NOMO-1 (cell line): ENCODE data around the gene NID2.

ENCODE experiments used
- DNase-seq, 2 experiments: peaks; one replicate each; lab custom pipeline; 2025; ENCODE audit not compliant: unreplicated experiment in 2 of 2; lab: John Stamatoyannopoulos, UW

The NID2 gene, protein sequence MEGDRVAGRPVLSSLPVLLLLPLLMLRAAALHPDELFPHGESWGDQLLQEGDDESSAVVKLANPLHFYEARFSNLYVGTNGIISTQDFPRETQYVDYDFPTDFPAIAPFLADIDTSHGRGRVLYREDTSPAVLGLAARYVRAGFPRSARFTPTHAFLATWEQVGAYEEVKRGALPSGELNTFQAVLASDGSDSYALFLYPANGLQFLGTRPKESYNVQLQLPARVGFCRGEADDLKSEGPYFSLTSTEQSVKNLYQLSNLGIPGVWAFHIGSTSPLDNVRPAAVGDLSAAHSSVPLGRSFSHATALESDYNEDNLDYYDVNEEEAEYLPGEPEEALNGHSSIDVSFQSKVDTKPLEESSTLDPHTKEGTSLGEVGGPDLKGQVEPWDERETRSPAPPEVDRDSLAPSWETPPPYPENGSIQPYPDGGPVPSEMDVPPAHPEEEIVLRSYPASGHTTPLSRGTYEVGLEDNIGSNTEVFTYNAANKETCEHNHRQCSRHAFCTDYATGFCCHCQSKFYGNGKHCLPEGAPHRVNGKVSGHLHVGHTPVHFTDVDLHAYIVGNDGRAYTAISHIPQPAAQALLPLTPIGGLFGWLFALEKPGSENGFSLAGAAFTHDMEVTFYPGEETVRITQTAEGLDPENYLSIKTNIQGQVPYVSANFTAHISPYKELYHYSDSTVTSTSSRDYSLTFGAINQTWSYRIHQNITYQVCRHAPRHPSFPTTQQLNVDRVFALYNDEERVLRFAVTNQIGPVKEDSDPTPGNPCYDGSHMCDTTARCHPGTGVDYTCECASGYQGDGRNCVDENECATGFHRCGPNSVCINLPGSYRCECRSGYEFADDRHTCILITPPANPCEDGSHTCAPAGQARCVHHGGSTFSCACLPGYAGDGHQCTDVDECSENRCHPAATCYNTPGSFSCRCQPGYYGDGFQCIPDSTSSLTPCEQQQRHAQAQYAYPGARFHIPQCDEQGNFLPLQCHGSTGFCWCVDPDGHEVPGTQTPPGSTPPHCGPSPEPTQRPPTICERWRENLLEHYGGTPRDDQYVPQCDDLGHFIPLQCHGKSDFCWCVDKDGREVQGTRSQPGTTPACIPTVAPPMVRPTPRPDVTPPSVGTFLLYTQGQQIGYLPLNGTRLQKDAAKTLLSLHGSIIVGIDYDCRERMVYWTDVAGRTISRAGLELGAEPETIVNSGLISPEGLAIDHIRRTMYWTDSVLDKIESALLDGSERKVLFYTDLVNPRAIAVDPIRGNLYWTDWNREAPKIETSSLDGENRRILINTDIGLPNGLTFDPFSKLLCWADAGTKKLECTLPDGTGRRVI (N-terminal part only)

DNA sequence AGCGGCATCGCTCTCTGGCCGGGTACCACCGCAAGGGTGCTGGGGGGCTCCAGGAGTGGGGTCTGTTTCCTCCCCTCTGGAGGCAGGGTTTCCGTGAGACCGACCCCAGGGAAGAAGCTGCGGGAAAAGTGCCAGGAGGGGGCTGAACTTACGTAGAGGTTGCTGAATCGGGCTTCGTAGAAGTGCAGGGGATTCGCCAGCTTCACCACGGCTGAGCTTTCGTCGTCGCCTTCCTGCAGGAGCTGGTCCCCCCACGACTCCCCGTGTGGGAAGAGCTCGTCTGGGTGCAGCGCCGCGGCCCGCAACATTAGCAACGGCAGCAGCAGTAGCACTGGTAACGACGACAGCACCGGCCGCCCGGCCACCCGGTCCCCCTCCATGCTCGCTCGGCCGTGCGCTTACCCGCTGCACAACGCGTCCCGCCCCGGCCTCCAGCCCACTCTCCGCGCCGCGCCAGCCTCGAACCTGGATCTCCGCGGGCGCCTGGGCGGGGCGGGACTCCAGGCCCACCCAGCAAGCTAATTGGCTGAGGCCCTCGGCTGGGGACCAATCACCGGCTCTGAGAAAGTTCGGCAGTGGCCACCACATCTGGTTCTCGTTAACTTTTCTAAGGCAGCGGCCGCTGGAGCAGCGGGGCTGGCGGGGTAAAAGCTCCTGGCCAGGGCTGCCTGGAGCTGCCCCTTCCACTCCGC, at the start of gene NID2:
Gene NID2 (minus strand): TSS at position 445 of the 692 bp plus-strand sequence. CDS start 65 bp downstream, at position 380.
- DNase-seq: no peak

DNA sequence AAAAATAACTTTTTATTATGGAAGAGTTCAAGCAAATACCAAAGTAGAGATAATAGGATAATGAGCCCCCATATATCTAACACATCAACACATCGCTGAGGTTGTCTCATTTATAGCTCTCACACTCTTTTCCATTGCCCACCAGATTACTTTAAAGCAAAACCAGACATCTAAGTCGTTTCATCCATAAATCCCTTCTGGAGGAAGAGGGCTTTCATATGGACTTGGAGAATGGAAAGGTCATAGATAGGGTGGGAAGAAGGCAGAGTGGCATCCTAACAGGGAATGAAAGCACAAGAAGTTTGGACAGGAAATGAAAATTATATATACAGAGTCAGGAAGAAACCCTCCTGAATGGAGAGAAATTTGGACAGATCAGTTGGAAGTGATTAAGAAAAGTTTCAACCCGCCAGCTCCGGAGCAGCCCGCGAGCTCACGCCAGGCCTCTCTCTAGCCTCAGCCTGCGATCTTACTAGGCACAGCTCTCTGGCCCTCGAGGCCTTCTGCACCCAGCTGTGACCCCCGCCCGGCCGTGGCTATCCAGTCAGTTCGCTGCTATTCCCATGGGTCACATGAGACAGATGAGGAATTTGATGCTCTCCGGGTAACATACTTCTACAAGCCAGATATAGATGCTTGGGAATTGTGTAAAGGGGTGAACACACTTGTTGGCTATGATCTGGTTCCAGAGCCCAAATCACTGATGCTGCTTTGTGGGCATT, 48.4 kb upstream of the NID2 start:
- no peak for DNase-seq

DNA sequence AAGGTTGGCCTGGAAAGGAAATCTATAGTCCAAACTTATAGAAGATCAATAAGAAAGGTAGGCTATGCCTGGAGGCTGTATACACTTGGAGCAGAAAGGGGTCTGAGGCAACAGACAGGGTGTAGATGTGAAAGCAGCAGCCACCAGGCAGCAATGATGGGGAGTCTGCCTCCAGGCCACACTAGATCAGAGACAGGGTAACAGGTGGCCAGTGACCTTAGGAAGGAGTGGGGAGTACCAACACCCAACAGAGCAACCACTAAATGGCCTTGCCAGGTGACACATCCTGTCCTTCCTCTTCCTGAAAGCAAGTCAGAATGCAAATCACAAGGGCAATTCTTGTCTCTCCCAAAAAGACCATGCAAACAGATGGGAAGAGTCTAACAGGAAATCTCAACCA, 46.4 kb upstream of the NID2 start:
- DNase-seq: no peak

DNA sequence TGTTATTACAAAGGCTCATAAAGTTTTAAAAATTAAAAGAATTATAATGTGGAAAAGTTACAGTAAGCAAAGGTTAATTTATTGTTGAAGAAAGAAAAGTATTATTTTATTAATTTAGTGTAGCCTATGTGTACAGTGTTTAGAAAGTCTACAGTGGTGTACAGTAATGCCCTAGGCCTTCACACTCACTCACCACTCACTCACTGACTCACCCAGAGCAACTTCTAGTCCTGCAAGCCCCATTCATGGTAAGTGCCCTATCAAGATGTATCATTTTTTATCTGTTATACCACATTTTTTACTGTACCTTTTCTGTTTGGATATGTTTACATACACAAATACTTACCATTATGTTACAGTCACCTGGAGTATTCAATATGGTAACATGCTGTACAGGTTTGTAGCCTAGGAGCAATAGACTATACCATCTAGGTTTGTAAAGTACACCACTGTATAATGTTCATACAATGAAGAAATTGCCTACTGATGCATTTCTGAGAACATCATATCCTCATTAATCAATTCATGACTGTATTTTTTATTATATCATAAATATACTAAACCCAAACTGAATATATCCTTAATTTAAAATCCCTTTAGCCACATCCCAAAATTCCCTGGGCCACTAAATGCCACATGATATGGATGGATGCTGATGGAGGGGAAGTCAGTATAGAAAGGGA, 43.6 kb upstream of the NID2 start:
- DNase-seq: no peak

DNA sequence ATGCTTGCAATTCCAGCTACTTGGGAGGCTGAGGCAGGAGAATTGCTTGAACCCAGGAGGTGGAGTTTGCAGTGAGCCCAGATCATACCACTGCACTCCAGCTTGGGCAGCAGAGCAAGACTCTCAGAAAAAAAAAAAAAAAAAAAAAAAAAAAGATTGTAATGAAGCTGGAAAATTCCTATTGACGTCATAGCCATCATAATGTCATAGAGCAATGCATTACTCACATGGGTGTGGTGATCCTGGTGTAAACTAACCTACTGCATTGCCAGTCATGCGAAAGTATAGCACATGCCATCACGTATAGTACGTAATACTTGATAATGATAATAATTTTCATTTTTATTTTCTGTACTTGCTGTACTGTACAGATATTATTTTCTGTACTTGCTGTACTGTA, 42.7 kb upstream of the NID2 start:
- no peak for DNase-seq

DNA sequence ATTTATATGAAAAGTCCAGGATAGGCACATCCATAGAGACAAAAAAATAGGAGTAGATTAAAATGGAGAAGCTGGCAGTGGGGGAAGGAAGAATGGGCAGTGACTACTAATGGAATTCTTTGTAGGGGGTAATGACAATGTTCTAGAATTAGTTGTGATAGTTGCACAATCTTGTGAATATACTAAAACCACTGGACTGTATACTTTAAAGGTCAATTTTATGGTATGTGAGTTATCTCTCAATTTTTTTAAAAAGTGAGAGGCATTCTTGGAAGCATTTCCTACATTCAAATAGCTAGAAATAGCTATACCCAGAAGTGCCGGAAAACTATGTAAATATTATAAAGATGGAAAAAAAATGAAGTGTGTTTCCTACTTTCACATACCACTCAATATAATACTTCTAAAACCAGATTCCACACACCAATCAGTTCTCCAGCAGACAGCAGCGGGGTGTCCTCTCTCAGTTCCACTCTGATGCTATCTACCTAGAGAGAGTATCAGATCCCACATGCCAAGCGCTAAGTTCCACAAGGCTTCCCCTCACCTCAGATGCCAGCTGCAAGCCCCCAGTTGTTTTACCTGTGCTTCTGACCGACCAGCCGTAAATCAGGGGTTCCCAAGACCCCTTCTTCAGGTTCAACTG, 41.7 kb upstream of the NID2 start:
- no peak for DNase-seq

DNA sequence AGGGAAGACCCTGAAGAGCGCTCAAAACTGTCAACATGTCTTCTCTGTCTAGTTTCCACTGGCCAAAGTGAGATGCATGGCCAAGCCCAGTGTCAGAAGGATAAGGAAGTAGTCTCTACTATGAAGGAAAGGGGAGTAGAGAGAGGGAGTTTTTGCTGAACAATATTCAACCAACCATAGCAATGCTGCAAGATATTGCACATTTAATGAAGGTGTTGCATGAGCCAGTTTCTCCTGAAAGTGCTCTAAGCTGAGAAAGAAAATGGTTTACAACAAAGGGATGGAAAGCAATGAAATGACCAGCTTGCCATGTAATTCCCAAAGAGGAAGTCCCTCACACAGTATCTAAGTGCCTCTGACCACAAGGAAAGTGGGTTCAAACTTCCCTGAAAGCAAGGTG, 40.0 kb upstream of the NID2 start:
- DNase-seq: no peak

DNA sequence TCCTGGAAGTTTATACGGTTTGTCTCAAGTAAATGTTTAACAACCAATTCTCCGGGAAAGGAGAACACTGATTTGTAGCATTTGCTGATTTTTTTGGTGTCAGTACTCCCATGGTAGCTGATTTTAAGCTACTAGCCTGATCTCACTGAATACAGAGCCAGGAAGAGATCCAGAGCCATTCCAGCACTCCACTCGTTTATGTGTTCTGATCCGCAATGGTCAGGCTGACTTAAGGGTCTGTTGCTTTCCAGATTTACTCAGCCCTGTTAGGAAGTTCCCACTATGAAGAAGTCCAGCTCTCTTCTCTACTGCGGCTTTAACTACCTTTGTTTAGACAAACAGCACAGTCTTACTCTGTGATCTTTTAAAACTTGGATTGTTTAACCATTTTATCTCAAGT, 38.0 kb upstream of the NID2 start:
- DNase-seq: no peak

DNA sequence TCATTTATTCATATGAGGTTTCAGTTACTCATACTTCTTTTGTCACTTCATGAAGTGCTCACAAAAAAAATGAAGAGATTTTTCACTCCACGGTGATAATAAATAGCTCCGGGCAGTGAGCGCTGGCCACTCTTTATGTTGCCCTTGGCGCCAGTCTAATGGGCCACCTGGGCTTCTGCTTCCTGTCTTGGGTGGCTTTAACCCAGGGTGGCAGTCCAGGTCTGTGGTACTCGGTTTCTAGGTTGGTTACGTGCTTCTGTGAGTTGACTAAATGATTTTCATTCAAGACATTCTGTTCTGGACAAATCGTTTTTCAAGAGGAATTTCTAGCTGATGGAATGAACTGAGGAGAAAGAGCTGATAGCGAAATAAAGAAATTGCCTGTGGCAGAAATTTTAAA, 34.6 kb upstream of the NID2 start:
- no peak for DNase-seq

DNA sequence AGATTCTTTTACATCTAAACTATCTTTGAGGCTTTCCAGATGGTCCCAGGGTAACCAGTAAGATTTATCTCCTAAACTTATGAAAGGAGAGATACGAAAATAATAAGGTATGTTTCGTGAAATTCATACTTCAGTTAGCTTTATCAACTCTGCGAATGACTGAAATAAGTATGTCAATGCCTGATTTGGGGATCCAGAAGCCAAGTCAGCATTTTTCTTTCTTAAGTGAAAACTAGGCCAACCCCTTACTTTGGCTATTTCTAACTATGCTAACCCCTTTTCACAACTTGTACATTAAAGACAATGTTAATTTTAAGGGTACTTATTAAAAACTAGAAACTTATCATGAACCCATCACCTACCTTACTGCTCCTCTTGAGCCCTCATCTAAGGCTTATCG, 26.9 kb upstream of the NID2 start:
- no peak for DNase-seq

DNA sequence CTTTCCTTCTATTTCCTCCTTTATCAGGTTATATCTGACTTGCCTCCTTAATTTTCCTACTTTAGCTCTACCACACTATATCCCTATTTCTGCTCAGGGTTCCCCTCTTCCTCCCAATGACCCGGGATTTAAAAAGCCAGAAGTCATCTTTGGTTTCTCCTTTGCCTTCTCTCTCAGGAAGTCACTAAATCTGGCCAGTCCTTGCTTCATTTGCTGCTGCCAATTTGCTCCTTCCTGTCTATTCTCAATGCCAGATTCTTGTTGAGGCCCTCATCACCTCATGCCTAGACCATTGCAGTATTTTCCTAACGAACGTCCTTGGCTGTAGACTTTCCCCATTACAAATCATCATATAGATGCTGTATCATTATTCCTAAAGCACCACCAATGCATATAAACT, 26.5 kb upstream of the NID2 start:
- DNase-seq: no peak

DNA sequence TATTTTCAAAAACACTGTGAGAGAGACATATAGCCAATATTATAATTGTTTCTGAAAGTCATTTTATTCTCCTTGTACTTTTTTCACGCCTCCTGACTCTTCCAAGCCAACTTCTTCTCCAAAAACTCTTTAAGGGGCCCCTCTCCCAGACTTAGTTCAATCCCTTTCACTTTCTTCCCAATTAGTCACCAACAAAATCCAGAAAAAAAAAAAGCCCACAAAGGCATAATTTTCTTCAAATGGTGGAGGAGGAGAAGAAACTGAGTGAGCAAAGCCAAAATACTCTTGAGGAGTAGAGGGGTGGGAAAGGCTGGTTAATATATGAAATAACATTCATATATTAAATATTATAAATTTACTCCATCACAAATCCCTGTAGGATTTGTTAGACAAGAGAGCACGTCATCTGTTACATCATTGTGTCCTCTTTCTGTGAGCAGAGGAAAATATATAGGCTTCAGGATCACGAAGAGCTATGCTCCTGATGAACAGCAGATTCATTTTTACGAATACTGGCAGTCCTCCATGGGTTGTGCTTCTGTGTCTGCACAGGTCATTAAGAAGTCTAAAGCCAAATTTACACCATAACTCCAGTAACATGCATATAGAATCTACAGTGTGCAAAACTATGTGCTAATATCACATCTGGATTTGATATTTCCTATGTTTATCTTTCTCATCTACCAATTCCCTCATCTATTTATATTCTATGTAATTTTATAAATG, 25.9 kb upstream of the NID2 start:
- no peak for DNase-seq

DNA sequence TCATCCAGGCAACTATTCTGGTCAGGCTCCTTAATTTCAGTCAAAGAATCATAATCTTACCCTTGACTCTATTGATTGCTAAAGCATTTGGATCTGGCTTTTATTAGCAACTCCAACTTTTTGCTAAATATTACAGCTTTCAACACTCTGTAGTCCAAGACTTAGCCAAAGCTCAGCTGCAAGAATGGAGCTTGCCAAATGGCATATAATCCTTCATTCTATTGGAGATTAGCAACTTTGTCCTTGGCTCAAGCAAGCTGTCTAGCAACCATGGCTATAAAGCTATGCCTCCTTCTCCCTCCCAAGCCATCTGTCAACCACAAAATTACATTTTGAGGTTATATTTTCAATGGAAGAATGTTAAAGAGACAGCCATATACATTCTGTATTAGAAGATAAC, 23.1 kb upstream of the NID2 start:
- DNase-seq: no peak

DNA sequence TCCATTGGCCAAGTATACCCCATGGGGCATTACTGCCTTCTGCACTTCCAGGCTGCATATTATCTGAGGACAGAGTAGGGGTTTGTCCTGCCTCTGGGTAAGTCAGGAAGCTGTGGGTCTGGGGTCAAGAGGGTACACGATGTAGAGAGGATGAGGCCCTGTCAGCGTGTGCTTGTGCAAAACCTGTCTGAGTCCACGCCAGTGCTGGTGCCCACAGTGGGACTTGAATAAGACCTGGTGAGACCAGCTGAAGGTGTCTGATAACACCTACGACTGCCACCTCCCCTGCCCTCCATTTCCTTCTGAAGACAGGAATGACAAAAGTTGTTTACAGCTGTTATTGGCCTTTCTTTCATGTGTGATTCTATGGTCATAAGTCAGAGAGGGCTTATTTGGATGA, 22.1 kb upstream of the NID2 start:
- DNase-seq: no peak

DNA sequence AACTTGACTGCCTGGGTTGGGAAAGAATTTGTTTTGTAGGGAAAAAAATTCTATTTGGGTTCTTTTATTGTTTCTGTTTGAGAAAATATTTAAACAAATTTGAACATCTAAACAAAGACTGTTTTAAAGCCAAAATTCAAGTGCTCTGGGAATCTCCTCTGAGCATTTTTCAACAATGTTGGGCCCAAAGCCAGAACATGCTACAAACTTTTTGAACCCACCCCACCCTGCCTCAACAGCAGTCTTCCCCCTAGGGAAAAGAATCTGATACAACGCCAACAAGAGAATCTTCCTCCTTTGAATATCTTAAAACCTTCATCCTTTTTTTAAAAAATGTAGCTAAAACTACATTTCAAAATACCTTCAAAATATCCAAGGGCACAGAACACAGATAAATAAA, 20.4 kb upstream of the NID2 start:
- no peak for DNase-seq

DNA sequence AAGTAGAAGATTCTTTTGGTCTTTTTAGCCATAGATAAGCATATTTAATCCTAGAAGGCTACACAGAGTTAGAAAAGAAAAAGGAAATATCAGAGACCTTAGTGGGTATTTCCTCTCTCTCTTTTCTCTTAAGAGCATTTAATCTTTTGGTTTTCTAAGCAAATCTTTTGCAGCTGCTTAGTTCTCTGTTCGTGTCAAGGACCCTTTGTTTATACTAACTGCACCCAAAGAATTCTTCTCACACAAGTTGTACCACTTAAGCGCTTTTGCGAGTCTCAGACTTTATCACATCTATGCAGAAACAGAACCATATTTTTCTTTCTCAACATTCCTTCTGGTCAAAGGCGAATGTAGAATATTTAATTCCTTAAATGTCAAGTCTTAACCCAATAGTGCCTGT, 17.9 kb upstream of the NID2 start:
- no peak for DNase-seq

DNA sequence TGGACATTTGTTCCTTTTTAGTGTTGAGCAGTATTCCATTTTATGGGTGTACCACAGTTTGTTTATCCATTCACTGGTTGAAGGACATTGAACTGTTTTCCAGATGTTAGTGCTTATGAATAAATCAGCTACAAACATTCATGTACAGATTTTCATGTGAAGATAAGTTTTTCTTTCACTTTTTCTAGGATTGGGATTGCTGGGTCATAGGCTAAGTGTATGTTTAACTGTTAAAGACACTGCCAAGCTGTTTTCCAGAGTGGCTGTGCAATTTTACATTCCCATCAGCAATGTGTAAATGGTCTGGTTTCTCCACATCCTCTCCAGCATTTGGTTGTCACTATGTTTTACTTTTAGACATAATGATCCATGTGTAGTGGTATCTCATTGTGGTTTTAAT, 14.0 kb upstream of the NID2 start:
- no peak for DNase-seq

DNA sequence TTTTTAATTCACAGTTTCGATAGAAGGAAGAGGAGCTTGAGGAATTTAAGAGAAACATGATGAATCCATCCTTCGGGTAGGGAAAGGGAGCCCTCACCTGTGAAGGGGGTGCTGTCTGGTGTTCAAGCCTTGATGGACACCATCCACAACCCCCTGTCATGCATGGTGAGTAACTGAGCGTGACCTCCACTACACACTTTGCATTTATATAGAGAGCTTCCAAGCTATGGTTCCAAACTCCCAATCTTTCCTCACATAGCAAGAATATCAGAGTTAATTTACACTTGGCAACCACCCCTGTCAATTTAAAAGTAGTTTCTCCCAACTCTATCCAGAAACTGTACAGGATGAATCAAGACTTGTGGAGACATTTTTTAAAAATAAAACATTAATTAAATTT, 13.1 kb upstream of the NID2 start:
- DNase-seq: no peak
